Measurements from ENCODE around the gene LBH. TPM values are rescaled to one million over a fixed set of nuclear protein-coding genes. Genes with fewer than 3 reads are reported as not detected.

Gene LBH
- total and polyA plus RNA-seq, 11 donors = 54.2 to 226 (median 166) TPM

GRCh38 chr2:30197570-30198192, 33.7 kb upstream of the LBH start:
- H3K4me3 ChIP-seq = no peak overlapping the region
- TF ChIP-seq CTCF (IDR thresholded peaks at IDR 0.05) (peak in 1 of 12 donors; percentile 11), POLR2A (IDR thresholded peaks at IDR 0.05) (no peak)
- H3K27me3 ChIP-seq = no peaks in the 10 kb centered on the region
- H3K4me1 ChIP-seq = peaks cover 0 to 16% (median 7%) of the 10 kb centered on the region in 12 donors
- H3K36me3 ChIP-seq = no peaks in the 10 kb centered on the region
- no peaks in the 10 kb centered on the region for H3K9me3 ChIP-seq
- 47 to 57% (median 51%) methylated on average over 6 of the region's 6 CpGs for WGBS, 4 donors
- no peak overlapping the region for H3K27ac ChIP-seq
- DNase-seq = no peak
- intact Hi-C loops (cut with DNase I) = no loop called here
- ATAC-seq = peak in 2 of 4 donors; percentile 34 to 35

GRCh38 chr2:30201990-30202389, 29.3 kb upstream of the LBH start:
- peaks cover 0 to 33% (median 8%) of the 10 kb centered on the region in 12 donors for H3K4me1 ChIP-seq
- WGBS, 4 donors = 13 to 24% (median 17%) methylated on average over 1 of the region's 1 CpG
- no peak overlapping the region for H3K4me3 ChIP-seq
- no peaks in the 10 kb centered on the region for H3K27me3 ChIP-seq
- H3K36me3 ChIP-seq = no peaks in the 10 kb centered on the region
- no peak for TF ChIP-seq CTCF (IDR thresholded peaks at IDR 0.05)
- no peak for TF ChIP-seq POLR2A (IDR thresholded peaks at IDR 0.05)
- H3K27ac ChIP-seq = peak overlapping the region in 10 of 12 donors; percentile 18 to 66 (median 32)
- ATAC-seq = peak; percentile 76 to 89 (median 86)
- DNase-seq = peak in 3 of 5 donors; percentile 54 to 60 (median 60)
- no peaks in the 10 kb centered on the region for H3K9me3 ChIP-seq
- intact Hi-C loops (cut with DNase I) = loop anchor here in 4 of 10 donors (2.0 to 10.0 kb wide), 3 partner anchors 23 to 1133 kb away; no protein-coding TSS in a partner anchor

- H3K4me3 ChIP-seq = no peak overlapping the region
- no peaks in the 10 kb centered on the region for H3K36me3 ChIP-seq
- WGBS, 4 donors = 87 to 95% (median 88%) methylated on average over 7 of the region's 7 CpGs
- no peak for TF ChIP-seq CTCF (IDR thresholded peaks at IDR 0.05)
- no peak for TF ChIP-seq POLR2A (IDR thresholded peaks at IDR 0.05)
- peak overlapping the region in 1 of 12 donors; percentile 32 for H3K27ac ChIP-seq
- H3K9me3 ChIP-seq = no peaks in the 10 kb centered on the region
- ATAC-seq = no peak
- H3K4me1 ChIP-seq = peaks cover 0 to 40% (median 9%) of the 10 kb centered on the region in 12 donors
- peak in 1 of 5 donors; percentile 45 for DNase-seq
- intact Hi-C loops (cut with DNase I) = loop anchor here in 4 of 10 donors (2.0 to 10.0 kb wide), 3 partner anchors 24 to 1132 kb away; no protein-coding TSS in a partner anchor
- no peaks in the 10 kb centered on the region for H3K27me3 ChIP-seq
Observed at GRCh38 chr2:30203156-30203555, 28.2 kb upstream of the LBH start.

GRCh38 chr2:30204281-30204680, 27.1 kb upstream of the LBH start:
- peak overlapping the region in 7 of 12 donors; percentile 14 to 54 (median 21) for H3K27ac ChIP-seq
- 84 to 95% (median 94%) methylated on average over 3 to 4 of the region's 4 CpGs for WGBS, 4 donors

More at GRCh38 chr2:30204281-30204680, 27.1 kb upstream of the LBH start:
- no peak overlapping the region for H3K4me3 ChIP-seq
- no peak for DNase-seq
- H3K9me3 ChIP-seq = no peaks in the 10 kb centered on the region
- no peak for ATAC-seq
- H3K36me3 ChIP-seq = no peaks in the 10 kb centered on the region
- TF ChIP-seq POLR2A (IDR thresholded peaks at IDR 0.05) (no peak), CTCF (IDR thresholded peaks at IDR 0.05) (no peak)
- peaks cover 0 to 47% (median 12%) of the 10 kb centered on the region in 12 donors for H3K4me1 ChIP-seq
- H3K27me3 ChIP-seq = no peaks in the 10 kb centered on the region
- intact Hi-C loops (cut with DNase I) = loop anchor here in 3 of 10 donors (5.0 to 10.0 kb wide), 2 partner anchors 37 to 1131 kb away; no protein-coding TSS in a partner anchor
